ENCODE results near the gene SORCS2. TPM values are rescaled to one million over a fixed set of nuclear protein-coding genes. Genes with fewer than 3 reads are reported as not detected.

Gene SORCS2
- polyA plus RNA-seq, 1 donor from 2014 or later = 1.0 TPM

GRCh38 chr4:7661066-7661748, 468.9 kb downstream of the SORCS2 start:
- Histone ChIP-seq H3K4me2 (ENCODE audit: low read length) (no peak overlapping the region), H3K4me3 (ENCODE audit: low read length) (no peak overlapping the region), H4K20me1 (ENCODE audit: insufficient read depth) (no peaks in the 10 kb centered on the region), H3F3A (ENCODE audit: insufficient read depth, low read length, poor library complexity, severe bottlenecking) (no peaks in the 10 kb centered on the region), H3K27ac (ENCODE audit: low read length) (no peak overlapping the region), H2AFZ (ENCODE audit: low read depth, low read length) (no peak overlapping the region), H3K36me3 (ENCODE audit: insufficient read depth, low read length) (no peaks in the 10 kb centered on the region), H3K27me3 (ENCODE audit: insufficient read depth, low read depth, low read length) (no peaks in the 10 kb centered on the region), H3K79me2 (replicated peaks; ENCODE audit: insufficient read depth, low read length) (no peaks in the 10 kb centered on the region), H3K9me2 (ENCODE audit: insufficient read depth, low read length) (no peaks in the 10 kb centered on the region), H3K9ac (ENCODE audit: low read length) (no peak overlapping the region), H3K9me3 (ENCODE audit: low read length) (no peaks in the 10 kb centered on the region)
- TF ChIP-seq RAD21 (conservative IDR thresholded peaks at IDR 0.05) (no peak), EZH2 (IDR thresholded peaks at IDR 0.05; ENCODE audit: borderline replicate concordance, insufficient read depth, low read length, poor library complexity, severe bottlenecking) (no peak), REST (IDR thresholded peaks at IDR 0.05; ENCODE audit: borderline replicate concordance) (no peak), MXI1 (conservative IDR thresholded peaks at IDR 0.05; ENCODE audit: poor library complexity, severe bottlenecking) (no peak), EP300 (conservative IDR thresholded peaks at IDR 0.05; ENCODE audit: poor library complexity, severe bottlenecking) (no peak), SMC3 (conservative IDR thresholded peaks at IDR 0.05; ENCODE audit: poor library complexity) (no peak), TAF1 (IDR thresholded peaks at IDR 0.05; ENCODE audit: low read depth) (no peak), POLR2AphosphoS5 (IDR thresholded peaks at IDR 0.05) (no peak)
- TF ChIP-seq, protein P1, sequence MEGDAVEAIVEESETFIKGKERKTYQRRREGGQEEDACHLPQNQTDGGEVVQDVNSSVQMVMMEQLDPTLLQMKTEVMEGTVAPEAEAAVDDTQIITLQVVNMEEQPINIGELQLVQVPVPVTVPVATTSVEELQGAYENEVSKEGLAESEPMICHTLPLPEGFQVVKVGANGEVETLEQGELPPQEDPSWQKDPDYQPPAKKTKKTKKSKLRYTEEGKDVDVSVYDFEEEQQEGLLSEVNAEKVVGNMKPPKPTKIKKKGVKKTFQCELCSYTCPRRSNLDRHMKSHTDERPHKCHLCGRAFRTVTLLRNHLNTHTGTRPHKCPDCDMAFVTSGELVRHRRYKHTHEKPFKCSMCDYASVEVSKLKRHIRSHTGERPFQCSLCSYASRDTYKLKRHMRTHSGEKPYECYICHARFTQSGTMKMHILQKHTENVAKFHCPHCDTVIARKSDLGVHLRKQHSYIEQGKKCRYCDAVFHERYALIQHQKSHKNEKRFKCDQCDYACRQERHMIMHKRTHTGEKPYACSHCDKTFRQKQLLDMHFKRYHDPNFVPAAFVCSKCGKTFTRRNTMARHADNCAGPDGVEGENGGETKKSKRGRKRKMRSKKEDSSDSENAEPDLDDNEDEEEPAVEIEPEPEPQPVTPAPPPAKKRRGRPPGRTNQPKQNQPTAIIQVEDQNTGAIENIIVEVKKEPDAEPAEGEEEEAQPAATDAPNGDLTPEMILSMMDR (IDR thresholded peaks at IDR 0.05; ENCODE audit: poor library complexity, severe bottlenecking) = no peak

DNA sequence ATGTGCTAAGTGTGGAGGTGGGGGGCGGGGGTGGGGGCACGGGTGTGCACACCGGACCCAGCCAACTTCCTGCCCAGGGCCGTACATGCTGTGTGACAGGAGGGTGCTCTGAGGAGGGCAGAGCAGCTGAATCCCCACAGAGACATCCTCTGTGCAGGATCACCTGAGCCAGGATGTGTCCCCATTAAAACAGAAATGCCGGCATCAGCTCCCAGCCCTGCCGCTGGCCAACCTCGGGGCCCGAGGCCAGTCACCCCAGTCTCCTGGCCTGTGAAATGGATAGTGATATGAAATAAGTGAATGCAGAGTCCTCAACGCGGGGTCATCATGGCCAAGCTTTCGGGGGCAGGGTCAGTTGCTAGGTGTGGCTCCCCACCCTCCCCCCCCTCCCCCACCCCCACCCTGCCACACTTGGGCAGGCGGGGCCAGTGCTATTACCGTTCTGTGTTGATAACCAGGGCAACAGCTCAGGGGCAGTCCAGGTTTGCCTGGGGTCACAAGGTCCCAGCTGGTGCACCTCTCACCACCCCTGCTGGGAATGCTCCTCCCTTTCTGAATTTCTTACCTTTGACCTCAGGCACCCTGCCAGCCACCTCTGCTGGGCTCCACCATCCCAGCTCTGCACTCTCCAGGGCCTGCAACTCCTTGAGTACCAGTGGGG, 469.6 kb downstream of the SORCS2 start:
- TF ChIP-seq EP300 (conservative IDR thresholded peaks at IDR 0.05; ENCODE audit: poor library complexity, severe bottlenecking) = no peak
- no peak for TF ChIP-seq EZH2 (IDR thresholded peaks at IDR 0.05; ENCODE audit: borderline replicate concordance, insufficient read depth, low read length, poor library complexity, severe bottlenecking)
- no peak for TF ChIP-seq RAD21 (conservative IDR thresholded peaks at IDR 0.05)
- no peak for TF ChIP-seq TAF1 (IDR thresholded peaks at IDR 0.05; ENCODE audit: low read depth)
- H3K4me2 ChIP-seq (ENCODE audit: low read length) = no peak overlapping the region
- H3K27ac ChIP-seq (ENCODE audit: low read length) = no peak overlapping the region
- no peaks in the 10 kb centered on the region for H3K36me3 ChIP-seq (ENCODE audit: insufficient read depth, low read length)
- H3K9ac ChIP-seq (ENCODE audit: low read length) = no peak overlapping the region
- no peaks in the 10 kb centered on the region for H3K9me3 ChIP-seq (ENCODE audit: low read length)
- H3K79me2 ChIP-seq (replicated peaks; ENCODE audit: insufficient read depth, low read length) = no peaks in the 10 kb centered on the region
- H2AFZ ChIP-seq (ENCODE audit: low read depth, low read length) = no peak overlapping the region
- no peaks in the 10 kb centered on the region for H4K20me1 ChIP-seq (ENCODE audit: insufficient read depth)
- no peaks in the 10 kb centered on the region for H3K9me2 ChIP-seq (ENCODE audit: insufficient read depth, low read length)
- no peaks in the 10 kb centered on the region for H3F3A ChIP-seq (ENCODE audit: insufficient read depth, low read length, poor library complexity, severe bottlenecking)
- H3K4me3 ChIP-seq (ENCODE audit: low read length) = no peak overlapping the region
- H3K27me3 ChIP-seq (ENCODE audit: insufficient read depth, low read depth, low read length) = no peaks in the 10 kb centered on the region

All from neural cell (in vitro differentiated cells).